HepG2 (cell line): ENCODE results near the gene GLIS2. TPM values are rescaled to one million over a fixed set of nuclear protein-coding genes. Genes with fewer than 3 reads are reported as not detected.

ENCODE experiments used
- ATF7-NPFF ChIP-seq: sonication (generic); formaldehyde crosslinking; IDR thresholded peaks from 2 replicates; pipeline ENCODE4 v1.8.1; 2023; ENCODE audit warnings: mild to moderate bottlenecking, low read depth, missing genetic modification reagents, moderate library complexity
- DMAP1 ChIP-seq: IDR thresholded peaks from 2 replicates; pipeline ENCODE4 v1.6.1; 2016
- DR1 ChIP-seq: sonication (generic); formaldehyde crosslinking; IDR thresholded peaks from 2 replicates; pipeline ENCODE4 v1.8.0; 2021; ENCODE audit warnings: mild to moderate bottlenecking, missing genetic modification reagents, inconsistent platforms
- MED8 ChIP-seq: sonication (generic); formaldehyde crosslinking; IDR thresholded peaks from 2 replicates; pipeline ENCODE4 v1.8.1; 2023; ENCODE audit warnings: mild to moderate bottlenecking, missing genetic modification reagents; ENCODE audit not compliant: insufficient replicate concordance
- MTF2 ChIP-seq: sonication (generic); formaldehyde crosslinking; IDR thresholded peaks from 2 replicates; pipeline ENCODE4 v1.5.0; 2020; ENCODE audit warnings: missing genetic modification reagents, borderline replicate concordance
- NR2F1 ChIP-seq, 2 experiments: fragments of 450-650 bp in 1 of 2; formaldehyde crosslinking in 1 of 2; IDR thresholded peaks; 2 replicates each; pipeline versions ENCODE4 v1.5.0 to v1.6.1; 2016 to 2020; ENCODE audit warnings: mild to moderate bottlenecking in 1 of 2, missing compliant biosample characterization in 1 of 2, missing genetic modification reagents in 1 of 2, moderate library complexity in 1 of 2
- PAXIP1 ChIP-seq: sonication (generic); formaldehyde crosslinking; conservative IDR thresholded peaks from 2 replicates; pipeline ENCODE4 v1.4.0; 2020; ENCODE audit warnings: mild to moderate bottlenecking, missing genetic modification reagents, moderate library complexity
- PHF8 ChIP-seq: sonication (generic); formaldehyde crosslinking; IDR thresholded peaks from 2 replicates; pipeline ENCODE4 v1.5.0; 2020; ENCODE audit warnings: missing genetic modification reagents
- PRDM4 ChIP-seq: sonication (generic); formaldehyde crosslinking; IDR thresholded peaks from 2 replicates; pipeline ENCODE4 v1.9.0; 2021; ENCODE audit warnings: missing genetic modification reagents, borderline replicate concordance
- SIX1 ChIP-seq: sonication (generic); formaldehyde crosslinking; IDR thresholded peaks from 2 replicates; pipeline ENCODE4 v1.4.0; 2020; ENCODE audit warnings: missing genetic modification reagents, borderline replicate concordance
- SMARCC2 ChIP-seq: fragments of 450-650 bp; IDR thresholded peaks from 2 replicates; pipeline ENCODE4 v1.6.1; 2017; ENCODE audit warnings: antibody characterized with exemption, mild to moderate bottlenecking
- SP5 ChIP-seq: IDR thresholded peaks from 2 replicates; pipeline ENCODE4 v1.6.1; 2016; ENCODE audit warnings: low read depth, borderline replicate concordance
- ZMYM3 ChIP-seq: sonication (generic); formaldehyde crosslinking; IDR thresholded peaks from 2 replicates; pipeline ENCODE4 v1.5.1; 2020; ENCODE audit warnings: mild to moderate bottlenecking, missing genetic modification reagents
- ZNF17 ChIP-seq: sonication (generic); formaldehyde crosslinking; IDR thresholded peaks from 2 replicates; pipeline ENCODE4 v1.5.0; 2020; ENCODE audit warnings: mild to moderate bottlenecking, missing genetic modification reagents
- ZNF20 ChIP-seq: sonication (generic); formaldehyde crosslinking; IDR thresholded peaks from 2 replicates; pipeline ENCODE4 v1.4.0; 2020; ENCODE audit warnings: mild to moderate bottlenecking, moderate library complexity, missing genetic modification reagents
- ZNF713 ChIP-seq: sonication (generic); formaldehyde crosslinking; IDR thresholded peaks from 2 replicates; pipeline ENCODE4 v1.4.0; 2020; ENCODE audit warnings: mild to moderate bottlenecking, missing genetic modification reagents
- ZNF781 ChIP-seq: sonication (generic); formaldehyde crosslinking; IDR thresholded peaks from 2 replicates; pipeline ENCODE4 v1.5.1; 2020; ENCODE audit warnings: borderline replicate concordance, mild to moderate bottlenecking, missing genetic modification reagents; ENCODE audit errors: not compliant biosample characterization
- ZSCAN22 ChIP-seq: sonication (generic); formaldehyde crosslinking; IDR thresholded peaks from 2 replicates; pipeline ENCODE4 v1.4.0; 2020; ENCODE audit warnings: mild to moderate bottlenecking, missing genetic modification reagents
- polyA plus RNA-seq, 8 experiments: library from polyadenylated mRNA; depleted of rRNA in 3 of 8; stranded (reverse) in 7 of 8; unstranded in 1 of 8; fragments of >200 nt; fragmentation: Illumina TruSeq in 4 of 8; extraction: Trizol in 4 of 8; gene quantifications; 2 replicates each; pipeline versions ENCODE4 v1.2.1 to v1.2.3, GENCODE V29; 2011 to 2016; ENCODE audit warnings: low read depth in 4 of 8, missing spikeins in 1 of 8, mixed read lengths in 1 of 8; ENCODE audit not compliant: insufficient read depth in 1 of 8
- total RNA-seq, 5 experiments: library from RNA; depleted of rRNA; stranded (reverse); fragments of >200 nt; fragmentation: Illumina TruSeq; extraction: Trizol; gene quantifications; 2 replicates each; pipeline ENCODE4 v1.2.3, GENCODE V29; 2016; ENCODE audit warnings: low read depth in 1 of 5
- TF ChIP-seq, protein P1 (sequence below): sonication (generic); formaldehyde crosslinking; IDR thresholded peaks from 2 replicates; pipeline ENCODE4 v1.5.0; 2020; ENCODE audit warnings: missing genetic modification reagents, mild to moderate bottlenecking, borderline replicate concordance
- TF ChIP-seq, protein P2 (sequence below): IDR thresholded peaks from 2 replicates; pipeline ENCODE4 v1.6.1; 2018; ENCODE audit warnings: missing genetic modification reagents
- TF ChIP-seq, protein P3 (sequence below): IDR thresholded peaks from 2 replicates; pipeline ENCODE4 v1.6.1; 2018; ENCODE audit warnings: missing genetic modification reagents, mild to moderate bottlenecking, missing compliant biosample characterization

The GLIS2 gene
- total and polyA plus RNA-seq, 2 of the 13 experiments (the other 11 are each of a cell fraction or from before 2014, with no cell fraction given): 0.28 to 0.29 TPM

GRCh38 chr16:4307215-4308037, 8.4 kb upstream of the GLIS2 start (continued):
- TF ChIP-seq ZSCAN22 (CRISPR knock-in tag) (no peak), ZMYM3 (CRISPR knock-in tag) (no peak), MTF2 (CRISPR knock-in tag) (no peak), SMARCC2 (no peak), DMAP1 (CRISPR knock-in tag) (no peak), NR2F1 (CRISPR knock-in tag; IDR thresholded peaks at IDR 0.05) (no peak), PAXIP1 (peak; percentile 61), ZNF20 (CRISPR knock-in tag) (0 out of 2 replicates have a peak, but pooled peaks have one; percentile 33), PRDM4 (CRISPR knock-in tag) (no peak), PHF8 (CRISPR knock-in tag) (peak; percentile 53; the same call in 1 of the 2 replicates), ATF7-NPFF (no peak), SIX1 (CRISPR knock-in tag) (no peak), SP5 (CRISPR knock-in tag) (peak; percentile 92), ZNF17 (no peak), ZNF713 (CRISPR knock-in tag) (no peak), DR1 (CRISPR knock-in tag) (no peak), MED8 (CRISPR knock-in tag) (peak; percentile 43), ZNF781 (CRISPR knock-in tag) (no peak)
- TF ChIP-seq, protein P1, sequence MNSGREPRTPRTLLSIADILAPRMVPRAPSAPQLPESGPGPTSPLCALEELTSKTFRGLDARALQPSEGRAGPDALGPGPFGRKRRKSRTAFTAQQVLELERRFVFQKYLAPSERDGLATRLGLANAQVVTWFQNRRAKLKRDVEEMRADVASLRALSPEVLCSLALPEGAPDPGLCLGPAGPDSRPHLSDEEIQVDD: no peak
- TF ChIP-seq, protein P2, sequence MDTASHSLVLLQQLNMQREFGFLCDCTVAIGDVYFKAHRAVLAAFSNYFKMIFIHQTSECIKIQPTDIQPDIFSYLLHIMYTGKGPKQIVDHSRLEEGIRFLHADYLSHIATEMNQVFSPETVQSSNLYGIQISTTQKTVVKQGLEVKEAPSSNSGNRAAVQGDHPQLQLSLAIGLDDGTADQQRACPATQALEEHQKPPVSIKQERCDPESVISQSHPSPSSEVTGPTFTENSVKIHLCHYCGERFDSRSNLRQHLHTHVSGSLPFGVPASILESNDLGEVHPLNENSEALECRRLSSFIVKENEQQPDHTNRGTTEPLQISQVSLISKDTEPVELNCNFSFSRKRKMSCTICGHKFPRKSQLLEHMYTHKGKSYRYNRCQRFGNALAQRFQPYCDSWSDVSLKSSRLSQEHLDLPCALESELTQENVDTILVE (CRISPR knock-in tag): peak; percentile 15; the same call in 1 of the 2 replicates
- TF ChIP-seq, protein P3, sequence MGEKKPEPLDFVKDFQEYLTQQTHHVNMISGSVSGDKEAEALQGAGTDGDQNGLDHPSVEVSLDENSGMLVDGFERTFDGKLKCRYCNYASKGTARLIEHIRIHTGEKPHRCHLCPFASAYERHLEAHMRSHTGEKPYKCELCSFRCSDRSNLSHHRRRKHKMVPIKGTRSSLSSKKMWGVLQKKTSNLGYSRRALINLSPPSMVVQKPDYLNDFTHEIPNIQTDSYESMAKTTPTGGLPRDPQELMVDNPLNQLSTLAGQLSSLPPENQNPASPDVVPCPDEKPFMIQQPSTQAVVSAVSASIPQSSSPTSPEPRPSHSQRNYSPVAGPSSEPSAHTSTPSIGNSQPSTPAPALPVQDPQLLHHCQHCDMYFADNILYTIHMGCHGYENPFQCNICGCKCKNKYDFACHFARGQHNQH (CRISPR knock-in tag): peak; percentile 31; the same call in 1 of the 2 replicates
